WTC11 (cell line): ENCODE results near the gene PTPRN2.

ENCODE experiments used
- ESRRA ChIP-seq: sonication (generic); formaldehyde crosslinking; IDR thresholded peaks from 2 replicates; pipeline ENCODE4 v1.8.1; 2022; ENCODE audit warnings: mild to moderate bottlenecking, missing genetic modification reagents, borderline replicate concordance
- JUN ChIP-seq: sonication (generic); formaldehyde crosslinking; IDR thresholded peaks from 2 replicates; pipeline ENCODE4 v1.8.0; 2023; ENCODE audit warnings: mild to moderate bottlenecking, missing genetic modification reagents
- NFE2L1 ChIP-seq: sonication (generic); formaldehyde crosslinking; IDR thresholded peaks from 2 replicates; pipeline ENCODE4 v1.8.1; 2023; ENCODE audit warnings: missing genetic modification reagents
- NR3C1 ChIP-seq: sonication (generic); formaldehyde crosslinking; conservative IDR thresholded peaks from 2 replicates; pipeline ENCODE4 v1.8.1; 2023; ENCODE audit warnings: low read depth, mild to moderate bottlenecking, missing genetic modification reagents
- SP1 ChIP-seq: sonication (generic); formaldehyde crosslinking; conservative IDR thresholded peaks from 2 replicates; pipeline ENCODE4 v1.8.1; 2022; ENCODE audit warnings: missing genetic modification reagents
- TEAD4 ChIP-seq: sonication (generic); formaldehyde crosslinking; IDR thresholded peaks from 2 replicates; pipeline ENCODE4 v1.8.0; 2022; ENCODE audit warnings: mild to moderate bottlenecking, missing genetic modification reagents
- TF ChIP-seq, protein P1 (sequence below): fragments of 250-450 bp; sonication (Bioruptor Pico); IDR thresholded peaks from 2 replicates; pipeline ENCODE4 v1.9.0; 2021; ENCODE audit warnings: moderate library complexity, mild to moderate bottlenecking, inconsistent platforms, borderline replicate concordance
- TF ChIP-seq, protein P2 (sequence below): fragments of 200-600 bp; IDR thresholded peaks from 2 replicates; pipeline ENCODE4 v1.8.0; 2022; ENCODE audit warnings: antibody characterized with exemption
- TF ChIP-seq, protein P3 (sequence below): sonication (generic); formaldehyde crosslinking; IDR thresholded peaks from 2 replicates; pipeline ENCODE4 v1.8.1; 2022; ENCODE audit warnings: low read depth, missing genetic modification reagents, borderline replicate concordance
- TF ChIP-seq, protein P4 (sequence below): sonication (generic); formaldehyde crosslinking; IDR thresholded peaks from 2 replicates; pipeline ENCODE4 v1.8.0; 2022; ENCODE audit warnings: mild to moderate bottlenecking, missing genetic modification reagents

DNA sequence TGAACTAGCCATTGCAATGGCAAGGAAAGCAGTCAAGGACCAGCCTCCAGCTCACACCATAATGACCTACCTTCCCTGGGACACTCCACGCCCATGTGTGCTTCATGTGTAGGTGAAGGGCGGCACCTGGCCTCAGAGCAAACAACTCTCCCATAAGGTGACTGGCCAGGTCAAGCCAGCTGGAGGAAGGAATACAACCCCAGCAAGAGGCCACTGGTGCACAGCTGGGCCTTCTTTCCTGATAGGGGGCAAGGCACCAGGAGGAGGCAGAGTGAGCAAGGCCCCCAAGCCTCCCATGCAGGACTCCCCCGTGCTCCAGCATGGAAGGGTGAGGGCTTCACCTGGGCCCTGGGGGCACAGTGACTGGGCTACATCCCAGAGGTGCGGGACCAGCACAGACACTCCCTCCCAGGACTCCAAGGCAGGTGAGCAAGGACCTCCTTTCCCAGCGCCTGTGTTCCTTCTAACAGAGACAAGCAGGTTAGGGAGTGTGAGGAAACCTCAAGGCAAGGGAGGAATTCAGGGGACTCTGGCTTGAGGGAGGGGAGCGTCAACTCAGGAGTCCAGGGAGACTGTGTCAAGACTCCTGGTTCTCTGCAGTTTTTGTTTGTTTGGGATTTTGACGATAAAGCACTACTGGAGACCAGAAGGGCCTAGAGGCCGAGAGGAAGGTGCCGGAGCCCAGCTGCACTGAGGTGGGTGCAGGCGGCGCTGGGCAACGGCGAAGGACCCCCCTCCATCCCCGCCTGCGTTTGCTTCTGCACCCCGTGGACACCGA is 1.7 kb downstream of the PTPRN2 start:
- TF ChIP-seq, protein P1, sequence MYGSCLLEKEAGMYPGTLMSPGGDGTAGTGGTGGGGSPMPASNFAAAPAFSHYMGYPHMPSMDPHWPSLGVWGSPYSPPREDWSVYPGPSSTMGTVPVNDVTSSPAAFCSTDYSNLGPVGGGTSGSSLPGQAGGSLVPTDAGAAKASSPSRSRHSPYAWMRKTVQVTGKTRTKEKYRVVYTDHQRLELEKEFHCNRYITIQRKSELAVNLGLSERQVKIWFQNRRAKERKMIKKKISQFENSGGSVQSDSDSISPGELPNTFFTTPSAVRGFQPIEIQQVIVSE, result no peak
- TF ChIP-seq JUN (no peak), ESRRA (CRISPR knock-in tag) (no peak), SP1 (CRISPR knock-in tag) (no peak), TEAD4 (CRISPR knock-in tag) (no peak), NR3C1 (no peak), NFE2L1 (CRISPR knock-in tag) (no peak)
- TF ChIP-seq, protein P2, sequence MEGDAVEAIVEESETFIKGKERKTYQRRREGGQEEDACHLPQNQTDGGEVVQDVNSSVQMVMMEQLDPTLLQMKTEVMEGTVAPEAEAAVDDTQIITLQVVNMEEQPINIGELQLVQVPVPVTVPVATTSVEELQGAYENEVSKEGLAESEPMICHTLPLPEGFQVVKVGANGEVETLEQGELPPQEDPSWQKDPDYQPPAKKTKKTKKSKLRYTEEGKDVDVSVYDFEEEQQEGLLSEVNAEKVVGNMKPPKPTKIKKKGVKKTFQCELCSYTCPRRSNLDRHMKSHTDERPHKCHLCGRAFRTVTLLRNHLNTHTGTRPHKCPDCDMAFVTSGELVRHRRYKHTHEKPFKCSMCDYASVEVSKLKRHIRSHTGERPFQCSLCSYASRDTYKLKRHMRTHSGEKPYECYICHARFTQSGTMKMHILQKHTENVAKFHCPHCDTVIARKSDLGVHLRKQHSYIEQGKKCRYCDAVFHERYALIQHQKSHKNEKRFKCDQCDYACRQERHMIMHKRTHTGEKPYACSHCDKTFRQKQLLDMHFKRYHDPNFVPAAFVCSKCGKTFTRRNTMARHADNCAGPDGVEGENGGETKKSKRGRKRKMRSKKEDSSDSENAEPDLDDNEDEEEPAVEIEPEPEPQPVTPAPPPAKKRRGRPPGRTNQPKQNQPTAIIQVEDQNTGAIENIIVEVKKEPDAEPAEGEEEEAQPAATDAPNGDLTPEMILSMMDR, result no peak
- TF ChIP-seq, protein P3, sequence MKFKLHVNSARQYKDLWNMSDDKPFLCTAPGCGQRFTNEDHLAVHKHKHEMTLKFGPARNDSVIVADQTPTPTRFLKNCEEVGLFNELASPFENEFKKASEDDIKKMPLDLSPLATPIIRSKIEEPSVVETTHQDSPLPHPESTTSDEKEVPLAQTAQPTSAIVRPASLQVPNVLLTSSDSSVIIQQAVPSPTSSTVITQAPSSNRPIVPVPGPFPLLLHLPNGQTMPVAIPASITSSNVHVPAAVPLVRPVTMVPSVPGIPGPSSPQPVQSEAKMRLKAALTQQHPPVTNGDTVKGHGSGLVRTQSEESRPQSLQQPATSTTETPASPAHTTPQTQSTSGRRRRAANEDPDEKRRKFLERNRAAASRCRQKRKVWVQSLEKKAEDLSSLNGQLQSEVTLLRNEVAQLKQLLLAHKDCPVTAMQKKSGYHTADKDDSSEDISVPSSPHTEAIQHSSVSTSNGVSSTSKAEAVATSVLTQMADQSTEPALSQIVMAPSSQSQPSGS (CRISPR knock-in tag), result no peak
- TF ChIP-seq, protein P4, sequence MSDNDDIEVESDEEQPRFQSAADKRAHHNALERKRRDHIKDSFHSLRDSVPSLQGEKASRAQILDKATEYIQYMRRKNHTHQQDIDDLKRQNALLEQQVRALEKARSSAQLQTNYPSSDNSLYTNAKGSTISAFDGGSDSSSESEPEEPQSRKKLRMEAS (CRISPR knock-in tag), result no peak
